HTR-8/SVneo (cell line): Measurements from ENCODE around the gene PLA2G4C.

Experiments used
- DNase-seq: peaks from one replicate; pipeline ENCODE4 v3.0.0; 2011; ENCODE audit warnings: low spot score, mixed read lengths; ENCODE audit not compliant: insufficient read length
- FAIRE-seq: peaks from 2 replicates; lab custom pipeline; 2011; peaks lifted over from hg19 to GRCh38; lab: Jason Lieb, UNC

The PLA2G4C gene, protein sequence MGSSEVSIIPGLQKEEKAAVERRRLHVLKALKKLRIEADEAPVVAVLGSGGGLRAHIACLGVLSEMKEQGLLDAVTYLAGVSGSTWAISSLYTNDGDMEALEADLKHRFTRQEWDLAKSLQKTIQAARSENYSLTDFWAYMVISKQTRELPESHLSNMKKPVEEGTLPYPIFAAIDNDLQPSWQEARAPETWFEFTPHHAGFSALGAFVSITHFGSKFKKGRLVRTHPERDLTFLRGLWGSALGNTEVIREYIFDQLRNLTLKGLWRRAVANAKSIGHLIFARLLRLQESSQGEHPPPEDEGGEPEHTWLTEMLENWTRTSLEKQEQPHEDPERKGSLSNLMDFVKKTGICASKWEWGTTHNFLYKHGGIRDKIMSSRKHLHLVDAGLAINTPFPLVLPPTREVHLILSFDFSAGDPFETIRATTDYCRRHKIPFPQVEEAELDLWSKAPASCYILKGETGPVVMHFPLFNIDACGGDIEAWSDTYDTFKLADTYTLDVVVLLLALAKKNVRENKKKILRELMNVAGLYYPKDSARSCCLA

DNA sequence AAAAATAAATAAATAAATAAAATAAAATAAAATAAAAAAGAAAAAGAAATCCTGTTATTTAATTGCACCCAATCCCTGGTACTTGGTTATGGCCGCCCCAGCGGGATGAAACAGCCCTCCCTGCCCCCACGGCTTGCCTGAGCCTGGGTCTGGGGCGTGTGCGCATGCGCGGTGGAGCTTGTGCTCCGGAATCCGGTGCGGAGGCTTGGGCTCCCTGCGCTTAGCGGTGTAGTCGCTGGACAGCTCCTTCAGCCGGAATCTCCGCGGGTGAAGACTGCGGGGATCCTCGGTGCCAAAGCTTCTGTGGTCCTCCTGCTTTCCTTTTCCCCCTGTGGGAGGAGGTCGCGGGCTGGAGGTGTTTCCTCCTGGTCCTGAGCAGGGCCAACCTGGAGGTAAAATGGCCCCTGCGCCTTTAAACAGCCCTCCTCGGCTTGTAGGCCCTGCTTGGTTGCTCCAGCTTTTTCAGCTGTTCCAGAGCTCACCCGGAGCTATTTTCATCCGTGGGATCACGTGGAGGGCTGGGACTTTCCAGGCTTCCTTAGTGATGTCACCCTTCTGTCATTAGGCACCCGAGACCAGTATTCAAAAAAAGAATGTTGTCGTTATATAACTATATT, at the start of gene PLA2G4C:
Gene PLA2G4C, minus strand, starts transcription at position 468 of the 617 bp plus-strand sequence. CDS start 4,288 bp downstream, outside the sequence.
- peak; percentile 98 for DNase-seq
- FAIRE-seq = no peak

DNA sequence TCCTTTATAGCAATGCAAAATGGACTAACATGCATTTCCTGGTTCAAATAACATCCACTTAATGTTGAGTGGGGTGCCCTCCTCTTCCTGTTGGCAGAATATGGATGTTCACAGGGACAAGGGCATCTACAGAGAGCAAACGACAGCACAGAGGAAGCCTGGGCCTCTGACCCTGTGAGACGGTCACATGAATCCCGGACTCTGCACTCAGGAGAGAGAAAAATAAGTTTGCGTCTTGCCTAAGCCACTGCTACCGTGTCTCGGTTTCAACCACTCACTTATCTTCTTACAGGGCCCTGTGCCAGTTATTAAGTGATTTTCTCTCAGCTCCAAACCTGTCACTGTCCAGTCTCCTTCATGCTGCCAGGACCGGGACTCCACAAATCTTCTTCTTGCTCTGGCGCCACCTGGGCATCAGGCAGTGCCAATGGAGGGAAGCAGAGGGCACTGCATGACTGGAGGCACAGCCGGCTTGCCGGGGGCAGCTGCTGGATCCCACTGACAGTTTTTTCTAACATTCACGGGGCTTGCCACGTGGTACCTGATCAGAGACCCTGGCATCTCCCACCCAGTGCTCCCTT, 47.7 kb upstream of the PLA2G4C start:
- DNase-seq = no peak
- FAIRE-seq = no peak

DNA sequence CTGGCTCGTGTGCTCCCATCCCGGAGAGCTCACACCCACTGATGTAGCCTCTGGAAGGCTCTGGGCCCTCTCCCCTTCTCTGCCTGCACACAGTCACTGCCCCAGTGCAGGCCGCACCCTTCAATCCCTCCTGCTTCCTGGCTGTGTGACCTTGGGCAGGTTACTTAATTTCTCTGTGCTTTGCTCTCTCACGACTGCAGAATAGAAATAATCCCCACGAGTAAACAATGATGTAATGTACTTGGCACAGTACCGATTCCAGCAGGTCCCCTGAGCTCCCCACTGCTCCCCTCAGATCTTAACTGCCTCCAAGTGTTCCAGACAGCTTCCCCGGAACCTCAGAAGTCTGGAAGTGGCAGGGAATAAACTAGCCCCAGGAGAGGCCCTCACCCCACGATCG, 43.4 kb upstream of the PLA2G4C start:
- DNase-seq = no peak
- no peak for FAIRE-seq

DNA sequence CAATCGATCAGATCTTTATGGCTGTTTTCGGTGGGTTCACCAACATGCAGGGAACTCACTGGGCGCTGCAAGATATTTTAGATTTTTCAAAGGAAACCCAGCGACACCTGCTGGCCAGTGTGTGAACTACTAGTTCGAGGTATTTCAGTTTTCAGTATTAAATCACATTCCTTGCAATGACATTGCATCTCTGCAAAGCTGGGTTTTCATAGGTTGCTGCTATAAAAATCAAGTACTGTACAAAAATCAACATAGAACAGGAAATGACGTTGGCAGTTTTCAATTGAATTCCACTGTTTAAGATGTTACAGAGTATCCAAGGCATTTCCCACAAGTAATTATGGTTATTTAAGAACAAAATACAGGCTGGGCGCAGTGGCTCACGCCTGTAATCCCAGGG, 41.9 kb upstream of the PLA2G4C start:
- DNase-seq = peak; percentile 59
- no peak for FAIRE-seq

DNA sequence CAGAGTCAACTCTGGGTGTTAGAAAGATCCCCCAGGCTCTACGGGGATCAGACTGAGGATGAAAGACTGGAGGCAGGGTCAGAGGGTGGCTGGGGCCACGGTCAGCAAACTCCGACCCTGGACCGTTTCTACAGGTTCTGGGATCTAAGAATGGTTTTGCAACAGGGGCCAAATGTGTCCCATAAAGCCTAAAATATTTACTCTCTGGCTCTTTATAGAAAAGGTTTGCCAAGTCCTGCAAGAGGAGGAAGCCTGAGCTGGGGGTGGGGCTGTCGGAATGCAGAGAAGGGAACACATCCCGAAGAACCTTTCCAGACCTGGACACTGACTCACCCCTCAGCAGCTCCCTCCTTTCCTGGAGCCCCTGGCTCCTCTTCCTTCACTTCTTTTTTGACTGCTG, 38.8 kb upstream of the PLA2G4C start:
- no peak for FAIRE-seq

DNA sequence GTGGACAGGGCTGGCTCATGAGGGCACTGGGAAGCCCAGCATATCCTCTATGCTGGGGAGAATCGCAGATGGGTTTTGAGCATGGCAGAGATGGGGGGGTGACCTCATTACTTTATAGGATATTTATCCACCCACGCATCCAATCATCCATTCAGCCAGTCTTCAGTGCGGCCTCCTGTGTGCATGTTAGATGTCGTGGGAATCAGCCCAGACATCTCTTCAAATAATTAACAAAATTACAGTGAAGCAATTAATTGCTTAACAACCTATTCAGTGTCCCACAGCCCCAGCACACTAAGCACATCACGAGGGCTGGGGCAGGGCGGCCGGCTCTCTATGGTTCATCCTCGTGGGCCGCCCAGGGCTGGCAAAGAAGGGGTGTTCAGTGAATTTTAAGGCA, 38.0 kb upstream of the PLA2G4C start:
- FAIRE-seq (no peak), DNase-seq (no peak)

More for the DNA sequence above, 38.8 kb upstream of the PLA2G4C start:
- no peak for DNase-seq

DNA sequence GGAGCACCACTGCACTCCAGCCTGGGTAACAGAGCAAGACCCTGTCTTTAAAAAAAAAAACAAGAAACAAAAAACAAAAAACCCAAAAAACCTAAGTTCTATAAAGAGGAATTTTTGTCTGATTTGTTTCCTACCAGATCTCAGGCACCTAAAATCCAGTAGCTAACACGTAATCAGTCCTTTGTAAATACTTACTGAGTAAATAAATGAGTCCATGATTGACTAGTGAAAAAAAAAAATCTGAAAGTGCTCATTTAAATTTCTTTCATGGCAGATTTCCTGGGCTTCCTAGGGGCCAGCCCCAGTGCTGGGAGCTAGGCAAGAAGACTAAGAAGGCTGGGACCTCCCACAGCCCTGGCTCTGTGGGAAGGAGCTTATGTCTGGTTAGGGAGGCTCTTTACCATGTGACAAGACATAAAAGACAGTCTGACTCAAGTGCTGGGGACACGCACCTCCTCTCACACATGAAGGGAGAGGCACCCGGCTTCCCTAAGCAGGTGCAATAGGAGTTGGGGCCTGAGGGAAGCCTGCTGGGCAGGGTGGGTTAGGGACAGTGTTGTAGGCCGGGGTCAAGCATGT, 37.1 kb upstream of the PLA2G4C start:
- FAIRE-seq (no peak), DNase-seq (no peak)

DNA sequence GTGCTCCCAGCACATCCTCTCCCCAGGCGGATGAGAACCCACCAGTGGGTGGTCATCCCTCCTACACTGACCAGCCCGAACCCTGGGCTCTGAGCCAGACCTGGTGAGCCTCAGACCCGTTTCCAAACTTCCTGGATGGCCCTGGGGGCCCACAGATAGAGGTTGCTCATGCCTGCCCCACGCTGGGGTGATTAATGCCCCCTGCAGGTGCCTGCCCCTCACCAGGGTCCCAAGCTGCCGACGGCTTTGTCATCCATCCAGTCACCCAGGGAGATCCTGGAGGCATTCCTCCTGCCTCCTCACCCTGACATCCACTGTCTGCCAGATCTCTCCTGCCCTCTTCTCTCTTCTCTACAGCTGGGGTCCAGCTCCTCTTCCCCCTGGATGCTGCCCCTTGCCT, 28.4 kb upstream of the PLA2G4C start:
- FAIRE-seq = no peak
- DNase-seq = no peak

DNA sequence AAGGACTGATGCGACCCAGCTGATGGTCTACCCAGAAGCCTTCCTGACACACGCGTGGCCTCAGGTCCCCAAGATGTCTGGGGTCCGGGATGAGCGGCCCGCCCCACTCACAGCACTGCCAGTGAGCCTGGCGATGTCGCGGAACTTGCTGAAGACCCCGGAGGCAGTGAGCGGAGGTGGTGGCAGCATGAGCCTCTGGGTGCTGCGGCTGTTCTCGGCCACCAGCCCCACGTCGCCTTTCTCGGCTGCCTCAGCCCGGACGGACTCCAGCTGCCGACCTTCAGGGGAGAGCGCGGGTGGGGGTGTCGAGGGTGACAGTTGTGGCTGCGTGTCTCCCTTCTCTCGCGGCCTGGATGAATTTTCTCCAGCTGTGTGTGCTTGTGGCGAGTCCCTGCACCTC, 26.8 kb upstream of the PLA2G4C start:
- DNase-seq = no peak
- no peak for FAIRE-seq

DNA sequence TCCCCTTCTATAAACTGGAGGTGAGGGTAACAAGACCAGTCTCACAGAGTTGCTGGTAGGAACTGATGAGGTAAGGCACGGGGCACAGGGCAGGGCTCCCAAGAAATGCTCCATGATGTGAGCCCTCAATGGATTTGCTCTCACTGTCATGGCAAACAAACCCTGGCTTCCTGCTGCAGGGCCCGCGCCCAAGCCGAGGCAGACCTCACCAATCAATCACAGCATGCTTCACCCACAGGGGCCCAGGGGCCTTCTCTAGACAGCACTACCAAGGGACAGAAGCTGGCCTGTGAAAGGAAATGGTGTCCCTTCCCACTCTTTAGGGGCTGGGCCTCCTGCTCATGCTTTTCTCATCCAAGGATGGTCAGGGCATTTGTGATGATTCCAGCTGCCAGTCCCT, 25.9 kb upstream of the PLA2G4C start:
- no peak for DNase-seq
- no peak for FAIRE-seq

DNA sequence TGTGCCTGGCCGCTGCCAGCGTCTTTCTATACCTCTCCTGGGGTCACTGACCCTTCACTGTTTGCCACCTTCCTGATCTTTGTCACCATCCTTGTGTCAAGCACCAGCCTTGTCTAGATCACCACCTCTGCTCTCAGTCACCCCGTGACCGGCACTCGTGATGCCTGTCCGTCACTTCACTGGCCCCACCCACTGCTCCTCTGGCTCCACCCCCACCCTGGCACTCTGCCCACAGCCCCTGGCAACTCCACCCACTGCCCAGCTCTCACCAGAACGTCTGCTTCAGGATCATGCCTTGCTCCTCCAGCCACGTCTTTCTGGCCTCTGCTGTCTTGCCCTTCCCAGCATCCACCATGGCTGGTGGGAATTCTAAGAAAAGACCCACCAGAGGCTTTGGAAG, 24.8 kb upstream of the PLA2G4C start:
- FAIRE-seq = peak; percentile 70
- DNase-seq = no peak

DNA sequence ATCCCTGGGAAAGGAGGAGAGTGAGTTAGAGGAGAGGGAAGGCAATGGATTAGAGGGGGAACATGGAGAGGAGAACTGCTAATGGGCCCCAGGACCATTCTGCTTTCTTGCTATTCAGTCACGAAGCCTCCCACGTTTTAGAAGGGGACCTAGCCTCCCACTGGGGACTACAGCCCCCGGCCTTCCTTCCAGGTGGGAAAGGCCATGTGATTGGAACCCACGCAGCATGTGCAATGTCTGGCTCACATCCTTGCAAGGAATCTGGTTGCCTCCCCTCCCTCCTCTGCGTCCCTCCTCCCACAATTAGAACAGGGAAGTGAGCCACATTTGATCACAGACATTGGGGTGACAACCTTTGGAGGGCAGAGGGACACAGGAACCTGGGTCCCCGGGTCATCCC, 22.5 kb upstream of the PLA2G4C start:
- DNase-seq = no peak
- no peak for FAIRE-seq

DNA sequence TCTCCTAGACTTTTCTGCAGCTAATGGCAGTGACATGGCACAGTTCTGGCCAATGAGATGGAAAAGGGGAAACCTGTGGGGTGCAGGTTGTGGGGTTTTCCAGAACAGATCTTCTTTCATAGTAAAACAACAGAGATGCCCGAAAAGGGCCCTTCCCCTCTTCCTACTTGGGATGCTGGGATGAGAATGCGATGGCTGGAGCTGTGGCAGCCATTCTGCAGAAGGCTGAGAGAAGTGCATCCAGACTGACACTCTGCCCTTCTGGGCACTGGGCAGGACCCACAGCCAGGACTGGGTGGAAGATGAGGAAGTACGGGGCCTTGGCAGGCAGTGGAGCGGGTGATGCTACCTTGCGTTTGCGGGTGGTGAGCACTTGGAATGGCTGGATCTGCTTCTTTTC, 16.9 kb upstream of the PLA2G4C start:
- DNase-seq = no peak
- FAIRE-seq = no peak

DNA sequence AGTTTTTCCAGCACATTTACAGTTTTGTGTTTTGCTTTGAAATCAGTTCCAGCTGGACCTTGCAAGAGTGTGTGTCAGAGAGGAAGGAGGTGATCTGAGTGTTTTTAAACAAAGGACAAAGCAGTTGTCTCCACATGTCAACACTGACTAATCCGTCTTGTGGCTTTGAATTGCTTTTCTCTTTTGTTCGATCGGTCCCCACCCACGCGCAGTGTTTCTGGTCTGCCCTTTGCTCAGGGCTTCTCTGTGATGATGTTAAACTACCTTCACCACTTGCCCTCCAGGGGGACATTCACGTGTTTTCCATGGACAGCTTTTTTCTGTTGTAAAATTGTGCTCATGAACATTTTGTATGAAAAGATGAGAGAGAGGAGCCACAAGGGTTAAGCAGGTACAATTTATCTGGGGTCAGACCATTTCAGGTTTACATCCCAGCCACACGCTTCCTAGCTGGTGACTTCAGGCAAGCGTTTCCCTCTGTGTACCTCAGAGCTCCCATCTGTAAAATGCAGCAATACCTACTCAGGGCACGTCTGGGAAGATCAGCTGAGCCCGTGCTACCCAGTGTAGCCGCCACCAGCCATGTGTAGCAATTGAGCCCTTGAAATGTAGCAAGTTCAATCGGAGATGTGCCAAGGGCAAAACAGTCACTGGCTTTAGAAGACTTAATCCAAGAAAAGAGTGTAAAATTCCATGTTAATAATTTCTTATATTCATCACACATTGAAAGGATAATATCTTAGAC, 13.5 kb upstream of the PLA2G4C start:
- no peak for DNase-seq
- no peak for FAIRE-seq

DNA sequence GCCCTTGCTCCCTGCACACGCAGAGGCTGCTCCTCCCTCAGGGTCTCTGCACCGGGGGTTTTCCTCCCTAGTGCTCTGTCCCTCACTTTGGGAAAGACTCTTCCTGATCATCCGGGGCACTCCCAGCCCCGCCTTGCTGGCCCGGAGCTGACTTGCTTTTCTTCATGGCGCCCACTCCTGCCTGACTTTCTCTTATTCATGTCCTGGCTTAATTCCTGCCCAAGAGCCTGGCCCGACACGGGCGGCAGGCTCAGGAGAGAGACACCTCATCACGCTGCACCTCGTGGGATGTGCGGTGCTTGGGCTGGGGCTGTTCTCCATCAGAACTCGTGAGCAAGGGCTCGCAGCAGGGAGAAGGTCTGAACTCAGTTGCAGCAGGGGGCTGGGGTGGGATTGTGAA, 11.8 kb upstream of the PLA2G4C start:
- no peak for DNase-seq
- no peak for FAIRE-seq

DNA sequence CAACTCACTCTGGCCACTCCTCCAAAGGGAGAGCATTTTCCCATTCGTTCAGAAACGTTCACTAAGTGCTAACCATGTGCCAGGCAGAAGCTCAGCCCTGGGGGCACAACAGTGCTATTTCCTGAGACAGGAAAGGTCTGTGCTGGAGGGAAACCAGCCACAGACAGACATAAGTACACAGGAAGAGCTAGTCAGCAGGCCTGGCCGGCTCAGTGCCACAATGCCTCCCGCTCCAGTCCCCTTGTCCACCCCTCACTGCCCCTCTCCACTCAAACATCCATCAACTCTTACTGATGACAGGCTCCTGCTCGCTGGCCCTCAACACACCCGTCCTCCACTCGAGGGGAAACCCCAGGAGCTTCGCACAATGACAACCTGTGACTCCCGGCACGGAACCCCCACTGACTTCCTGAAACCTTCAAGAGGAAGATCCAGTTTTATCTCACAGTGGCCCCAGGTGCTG, 11.3 kb upstream of the PLA2G4C start:
- DNase-seq = no peak

DNA sequence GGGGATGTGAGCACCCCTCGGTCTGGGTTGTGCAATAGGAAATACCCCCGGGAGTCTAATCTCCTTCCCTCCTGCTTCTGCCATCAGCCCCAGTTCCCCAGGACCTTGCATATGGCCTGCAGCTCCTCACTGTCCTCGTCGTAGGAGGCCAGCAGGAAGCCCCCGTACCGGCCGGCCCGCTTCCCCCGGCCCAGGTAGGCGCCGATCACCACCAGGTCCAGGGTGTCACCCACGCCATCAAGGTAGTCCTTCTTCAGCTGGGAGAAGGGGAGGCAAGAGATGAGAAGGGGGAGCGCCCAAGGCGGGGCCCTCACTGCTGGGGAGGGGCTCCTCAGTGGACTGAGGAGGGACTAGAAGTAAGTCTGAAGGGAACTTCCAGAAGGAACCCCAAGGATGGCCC, 10.4 kb upstream of the PLA2G4C start:
- DNase-seq (no peak), FAIRE-seq (no peak)

More for the DNA sequence above, 11.3 kb upstream of the PLA2G4C start:
- no peak for FAIRE-seq

DNA sequence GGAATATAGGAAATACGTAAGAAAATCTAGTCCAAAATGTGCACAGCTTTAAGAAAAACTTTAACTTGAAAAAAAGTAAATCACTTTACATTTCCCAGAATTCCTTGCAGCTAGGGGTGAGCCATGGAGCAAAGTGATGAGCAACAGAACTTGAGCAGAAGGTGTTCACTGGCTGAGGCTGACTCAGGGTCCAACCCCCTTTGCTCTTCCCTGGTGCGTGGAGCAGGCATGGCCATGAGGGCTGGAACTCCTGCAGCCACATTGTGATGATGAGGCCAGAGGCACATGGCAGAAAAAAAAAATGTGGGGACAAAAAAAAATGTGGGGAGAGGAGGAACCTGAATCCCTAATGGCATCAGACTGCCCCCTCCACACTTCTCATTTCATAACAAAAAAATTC, 9.9 kb upstream of the PLA2G4C start:
- no peak for FAIRE-seq
- DNase-seq = no peak

DNA sequence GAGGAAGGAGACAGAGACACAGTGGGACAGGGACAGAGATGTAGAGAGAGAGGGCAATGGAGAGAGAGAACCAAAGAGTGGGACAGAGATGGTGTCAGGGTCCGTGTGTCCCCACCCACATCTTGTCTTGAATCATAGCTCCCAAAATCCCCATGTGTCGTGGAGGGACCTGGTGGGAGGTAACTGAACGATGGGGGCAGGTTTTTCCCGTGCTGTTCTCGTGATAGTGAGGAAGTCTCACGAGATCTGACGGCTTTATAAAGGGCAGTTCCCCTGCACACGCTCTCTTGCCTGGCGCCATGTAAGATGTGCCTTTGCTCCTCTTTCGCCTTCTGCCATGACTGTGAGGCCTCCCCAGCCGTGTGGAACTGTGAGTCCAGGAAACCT, 7.5 kb upstream of the PLA2G4C start:
- no peak for FAIRE-seq
- no peak for DNase-seq

DNA sequence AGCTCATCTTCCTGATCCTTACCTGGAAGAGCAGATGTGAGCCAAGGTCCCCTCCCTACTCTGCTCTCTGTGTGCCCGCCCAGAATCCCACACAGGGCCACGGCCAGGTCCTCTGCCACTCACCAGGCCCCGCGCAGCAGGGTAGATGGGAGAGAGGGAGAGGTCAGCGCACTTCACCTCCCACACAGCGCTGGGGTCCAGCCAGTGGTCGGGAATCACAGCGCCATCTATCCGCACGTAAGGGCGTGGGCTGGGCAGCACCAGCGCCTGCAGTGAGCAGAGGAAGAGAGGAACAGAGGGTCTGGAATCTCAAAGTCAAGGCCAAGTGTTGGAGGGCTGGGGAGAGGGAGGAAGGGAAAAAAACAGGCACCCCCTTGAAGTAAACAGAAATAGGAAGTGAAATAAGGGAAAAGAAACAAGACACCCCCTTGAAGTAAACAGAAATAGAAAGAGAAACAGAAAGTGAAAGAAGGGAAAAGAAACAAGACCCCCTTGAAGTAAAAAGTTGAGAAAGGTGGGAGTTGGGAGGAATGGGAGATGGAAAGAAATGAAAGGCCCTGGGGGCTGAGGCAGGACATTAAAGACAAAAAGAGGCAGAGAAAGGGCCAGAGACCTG, 7.0 kb upstream of the PLA2G4C start:
- DNase-seq (no peak), FAIRE-seq (no peak)
